Breast epithelium (tissue), 3 donors: ENCODE data around the gene PARG.
"Not testable (repeated sequence)": the region's sequence is repeated elsewhere in the genome, so short reads cannot be mapped to it uniquely, and the experiment has no call there.

Experiments
- POLR2A ChIP-seq: fragments of 450-650 bp; IDR thresholded peaks from one replicate; pipeline ENCODE4 v1.6.1; 2016; ENCODE audit warnings: antibody characterized with exemption, mild to moderate bottlenecking, moderate library complexity
- POLR2AphosphoS5 ChIP-seq, 3 donors: sonication (generic); formaldehyde crosslinking; IDR thresholded peaks; one replicate each; pipeline ENCODE4 v1.6.1; 2017; ENCODE audit warnings: antibody characterized with exemption in 3 of 3
- TF ChIP-seq, protein P1 (sequence below), 3 donors: fragments of 450-650 bp; IDR thresholded peaks; one replicate each; pipeline ENCODE4 v1.5.1; 2016 to 2017; ENCODE audit warnings: antibody characterized with exemption in 3 of 3, mild to moderate bottlenecking in 3 of 3, moderate library complexity in 3 of 3

DNA sequence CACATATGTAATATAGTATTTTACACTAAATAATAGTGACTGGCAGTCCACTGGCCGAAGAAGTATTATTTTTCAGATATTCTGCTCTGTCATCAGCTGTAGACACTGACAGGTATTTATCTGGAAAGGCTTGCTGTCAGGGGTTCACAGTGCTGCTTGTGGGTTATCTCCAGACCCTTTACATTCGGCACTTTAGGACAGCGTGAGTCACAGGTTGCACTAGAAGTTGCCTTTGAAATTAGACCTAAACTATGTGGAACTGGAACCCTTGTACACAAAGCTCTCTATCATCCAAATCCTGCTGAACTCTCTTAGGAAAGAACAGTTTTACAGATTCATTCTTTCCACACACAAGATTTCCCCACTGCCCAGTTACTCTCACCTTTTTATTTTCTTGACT, 30.3 kb upstream of the PARG start:
- TF ChIP-seq, protein P1, sequence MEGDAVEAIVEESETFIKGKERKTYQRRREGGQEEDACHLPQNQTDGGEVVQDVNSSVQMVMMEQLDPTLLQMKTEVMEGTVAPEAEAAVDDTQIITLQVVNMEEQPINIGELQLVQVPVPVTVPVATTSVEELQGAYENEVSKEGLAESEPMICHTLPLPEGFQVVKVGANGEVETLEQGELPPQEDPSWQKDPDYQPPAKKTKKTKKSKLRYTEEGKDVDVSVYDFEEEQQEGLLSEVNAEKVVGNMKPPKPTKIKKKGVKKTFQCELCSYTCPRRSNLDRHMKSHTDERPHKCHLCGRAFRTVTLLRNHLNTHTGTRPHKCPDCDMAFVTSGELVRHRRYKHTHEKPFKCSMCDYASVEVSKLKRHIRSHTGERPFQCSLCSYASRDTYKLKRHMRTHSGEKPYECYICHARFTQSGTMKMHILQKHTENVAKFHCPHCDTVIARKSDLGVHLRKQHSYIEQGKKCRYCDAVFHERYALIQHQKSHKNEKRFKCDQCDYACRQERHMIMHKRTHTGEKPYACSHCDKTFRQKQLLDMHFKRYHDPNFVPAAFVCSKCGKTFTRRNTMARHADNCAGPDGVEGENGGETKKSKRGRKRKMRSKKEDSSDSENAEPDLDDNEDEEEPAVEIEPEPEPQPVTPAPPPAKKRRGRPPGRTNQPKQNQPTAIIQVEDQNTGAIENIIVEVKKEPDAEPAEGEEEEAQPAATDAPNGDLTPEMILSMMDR (IDR thresholded peaks at IDR 0.05) = not testable (repeated sequence)
- not testable (repeated sequence) for TF ChIP-seq POLR2A; POLR2AphosphoS5 (IDR thresholded peaks at IDR 0.05)
